Measurements from ENCODE around the gene LNPEP.
"Not testable (repeated sequence)": the region's sequence is repeated elsewhere in the genome, so short reads cannot be mapped to it uniquely, and the experiment has no call there.

Gene LNPEP

GRCh38 chr5:96930058-96930457 is 5.8 kb upstream of the LNPEP start:
- DNase-seq: no peak

- no peak for DNase-seq
Observed at GRCh38 chr5:96930589-96930988, 5.3 kb upstream of the LNPEP start.

GRCh38 chr5:96931037-96931436 is 4.8 kb upstream of the LNPEP start:
- DNase-seq: not testable (repeated sequence)

GRCh38 chr5:96931605-96932004 is 4.3 kb upstream of the LNPEP start:
- peak; percentile 70 to 74 for DNase-seq

GRCh38 chr5:96932026-96932425 is 3.9 kb upstream of the LNPEP start:
- DNase-seq: no peak

GRCh38 chr5:96933764-96934707 is 1.8 kb upstream of the LNPEP start:
- DNase-seq: no peak

- peak; percentile 93 to 94 for DNase-seq
Observed at GRCh38 chr5:96934708-96935558, 947 bp upstream of the LNPEP start.

GRCh38 chr5:96936431-96937320 is 796 bp downstream of the LNPEP start:
- peak; percentile 15 to 32 for DNase-seq

- DNase-seq: no peak
Observed at GRCh38 chr5:96940586-96940985, 4.7 kb downstream of the LNPEP start.

- no peak for DNase-seq
Observed at GRCh38 chr5:96941140-96941539, 5.3 kb downstream of the LNPEP start.

- DNase-seq: no peak
Observed at GRCh38 chr5:96942078-96942477, 6.2 kb downstream of the LNPEP start.

GRCh38 chr5:96942911-96943310 is 7.0 kb downstream of the LNPEP start:
- DNase-seq: no peak

GRCh38 chr5:96943799-96944198 is 7.9 kb downstream of the LNPEP start:
- DNase-seq: no peak

- no peak for DNase-seq
Observed at GRCh38 chr5:96945144-96945897, 9.4 kb downstream of the LNPEP start.

- no peak for DNase-seq
Observed at GRCh38 chr5:96946381-96946780, 10.5 kb downstream of the LNPEP start.

- DNase-seq: no peak
Observed at GRCh38 chr5:96952118-96952750, 16.4 kb downstream of the LNPEP start.

- no peak for DNase-seq
Observed at GRCh38 chr5:96952974-96953730, 17.3 kb downstream of the LNPEP start.

- peak; percentile 31 to 74 for DNase-seq
Observed at GRCh38 chr5:96957254-96958049, 21.6 kb downstream of the LNPEP start.

- peak in 1 of 2 donors; percentile 1 for DNase-seq
Observed at GRCh38 chr5:96958977-96959376, 23.1 kb downstream of the LNPEP start.
